CD4-positive, alpha-beta T cell (primary cell): Measurements from ENCODE around the gene REV3L. TPM values are rescaled to one million over a fixed set of nuclear protein-coding genes. Genes with fewer than 3 reads are reported as not detected.

Source experiments
- ATAC-seq: fragments of 200-7000 bp; cut with Tn5 transposase; one replicate; pipeline ENCODE4 v1.10.0; 2022; ENCODE audit warnings: mild to moderate bottlenecking; ENCODE audit not compliant: poor library complexity
- CTCF ChIA-PET: fragments of 350-600 bp; sonication (Branson Sonifier 250); formaldehyde crosslinking; loops from one replicate; lab custom pipeline; 2021; ENCODE audit warnings: antibody characterized with exemption, inconsistent platforms; lab: Charles Lee
- POLR2A ChIA-PET: fragments of 350-600 bp; sonication (Branson Sonifier 250); formaldehyde crosslinking; loops from one replicate; lab custom pipeline; 2021; ENCODE audit warnings: antibody characterized with exemption, inconsistent platforms; lab: Charles Lee
- DNase-seq, 14 experiments: peaks; one replicate each; pipeline ENCODE4 v3.0.0-alpha.2; 2013 to 2020; ENCODE audit warnings: mixed read lengths in 2 of 14
- H3K27ac ChIP-seq, 2 donors: one replicate each; pipeline versions ENCODE4 v1.5.1 to v1.7.0; 2013; ENCODE audit warnings: low read length in 2 of 2, low read depth in 1 of 2, mild to moderate bottlenecking in 1 of 2
- H3K27me3 ChIP-seq, 2 experiments: 1 replicate in 1 of 2; 2 replicates in 1 of 2; pipeline versions ENCODE4 v1.6.1 to v1.7.0; 2013; ENCODE audit warnings: low read length in 2 of 2, control low read depth in 1 of 2, mild to moderate bottlenecking in 1 of 2, moderate library complexity in 1 of 2; ENCODE audit not compliant: insufficient read depth in 2 of 2, control insufficient read depth in 1 of 2
- H3K36me3 ChIP-seq: one replicate; pipeline ENCODE4 v1.6.1; 2013; ENCODE audit warnings: low read length, control low read depth; ENCODE audit not compliant: insufficient read depth
- H3K4me1 ChIP-seq: one replicate; pipeline ENCODE4 v1.6.1; 2013; ENCODE audit warnings: low read length, control low read depth; ENCODE audit not compliant: insufficient read depth
- H3K4me3 ChIP-seq: one replicate; pipeline ENCODE4 v1.5.1; 2013; ENCODE audit warnings: mild to moderate bottlenecking, low read length, moderate library complexity
- H3K9me3 ChIP-seq, 2 experiments: 1 replicate in 1 of 2; 2 replicates in 1 of 2; pipeline versions ENCODE4 v1.6.1 to v1.7.0; 2013; ENCODE audit warnings: low read length in 2 of 2, mild to moderate bottlenecking in 2 of 2, control low read depth in 1 of 2, moderate library complexity in 1 of 2; ENCODE audit not compliant: control insufficient read depth in 1 of 2, insufficient read depth in 1 of 2
- H3K27ac Mint-ChIP-seq: one replicate; pipeline ENCODE4 v1.8.0; 2020; ENCODE audit warnings: mixed read lengths
- H3K27me3 Mint-ChIP-seq: one replicate; pipeline ENCODE4 v1.8.0; 2021; ENCODE audit warnings: mixed read lengths
- H3K36me3 Mint-ChIP-seq: one replicate; pipeline ENCODE4 v1.8.0; 2021; ENCODE audit warnings: low read depth, mixed read lengths
- H3K4me1 Mint-ChIP-seq: one replicate; pipeline ENCODE4 v1.8.0; 2021; ENCODE audit warnings: low read depth, mixed read lengths
- H3K4me3 Mint-ChIP-seq: one replicate; pipeline ENCODE4 v1.8.0; 2020; ENCODE audit warnings: mild to moderate bottlenecking, mixed read lengths
- H3K9me3 Mint-ChIP-seq: one replicate; pipeline ENCODE4 v1.8.0; 2020; ENCODE audit warnings: mixed read lengths
- intact Hi-C, 2 experiments: fragments of 100-400 bp; cut with DNase I in 1 of 2; cut with micrococcal nuclease in 1 of 2; formaldehyde crosslinking; loops; one replicate each; pipeline versions ENCODE4 v1.15.1 to v1.9.0; 2023 to 2025; cut with DNase I, micrococcal nuclease
- total RNA-seq, 174 experiments: library from RNA in 2 of 174; stranded (reverse) in 2 of 174; gene quantifications; one replicate each; pipeline ENCODE4 v1.2.3 and lab custom pipeline; 2021 to 2026
- TF ChIP-seq, protein P1 (sequence below): fragments of 200-600 bp; IDR thresholded peaks from one replicate; pipeline ENCODE4 v1.8.0; 2022; ENCODE audit warnings: antibody characterized with exemption, mild to moderate bottlenecking

Gene REV3L
- total RNA-seq, 2 experiments from 2014 or later, result 17.0 to 20.6 TPM

DNA sequence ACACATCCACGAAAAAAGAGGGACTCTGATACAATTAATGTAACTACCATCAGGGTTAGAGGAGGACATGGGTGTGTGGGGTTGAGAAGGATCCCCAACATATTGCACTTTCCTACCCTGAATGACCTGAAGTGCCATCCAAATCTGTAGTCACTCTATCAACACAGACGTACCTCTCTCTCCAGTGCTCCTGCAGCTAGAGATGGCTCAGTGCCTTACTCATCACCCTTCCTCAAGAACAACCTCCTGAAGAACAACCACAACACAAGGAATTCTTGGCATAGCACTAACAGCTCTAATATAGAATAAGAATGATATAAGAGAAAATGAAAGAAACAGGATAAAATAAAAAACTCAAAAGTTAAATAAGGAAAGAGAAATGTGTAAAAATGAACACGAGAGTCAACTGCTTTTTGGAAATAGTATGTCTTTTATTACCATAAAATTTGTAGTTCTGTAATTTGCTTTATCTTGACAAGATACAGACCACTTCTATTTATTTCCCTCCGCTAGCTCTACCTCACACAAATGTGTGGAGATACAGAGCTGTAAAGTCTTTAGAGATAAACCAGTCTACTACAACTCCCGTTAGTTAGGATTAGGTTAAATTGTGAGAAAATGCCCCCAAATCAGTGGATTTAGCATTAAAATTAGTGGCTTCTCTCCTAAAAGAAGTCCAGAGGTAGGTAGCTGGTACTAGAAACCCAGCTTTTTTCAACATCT, 63.9 kb downstream of the REV3L start:
- no peaks in the 10 kb centered on the region for H3K9me3 Mint-ChIP-seq
- Histone ChIP-seq H3K27ac (no peak overlapping the region), H3K27me3 (no peaks in the 10 kb centered on the region), H3K9me3 (no peaks in the 10 kb centered on the region), H3K4me3 (no peak overlapping the region), H3K4me1 (no peaks in the 10 kb centered on the region), H3K36me3 (peaks cover 13% of the 10 kb centered on the region)
- H3K4me1 Mint-ChIP-seq, result peaks cover 17% of the 10 kb centered on the region
- POLR2A ChIA-PET, result no interaction called here
- no peaks in the 10 kb centered on the region for H3K27me3 Mint-ChIP-seq
- CTCF ChIA-PET, result no interaction called here
- H3K4me3 Mint-ChIP-seq, result no peak overlapping the region
- TF ChIP-seq, protein P1, sequence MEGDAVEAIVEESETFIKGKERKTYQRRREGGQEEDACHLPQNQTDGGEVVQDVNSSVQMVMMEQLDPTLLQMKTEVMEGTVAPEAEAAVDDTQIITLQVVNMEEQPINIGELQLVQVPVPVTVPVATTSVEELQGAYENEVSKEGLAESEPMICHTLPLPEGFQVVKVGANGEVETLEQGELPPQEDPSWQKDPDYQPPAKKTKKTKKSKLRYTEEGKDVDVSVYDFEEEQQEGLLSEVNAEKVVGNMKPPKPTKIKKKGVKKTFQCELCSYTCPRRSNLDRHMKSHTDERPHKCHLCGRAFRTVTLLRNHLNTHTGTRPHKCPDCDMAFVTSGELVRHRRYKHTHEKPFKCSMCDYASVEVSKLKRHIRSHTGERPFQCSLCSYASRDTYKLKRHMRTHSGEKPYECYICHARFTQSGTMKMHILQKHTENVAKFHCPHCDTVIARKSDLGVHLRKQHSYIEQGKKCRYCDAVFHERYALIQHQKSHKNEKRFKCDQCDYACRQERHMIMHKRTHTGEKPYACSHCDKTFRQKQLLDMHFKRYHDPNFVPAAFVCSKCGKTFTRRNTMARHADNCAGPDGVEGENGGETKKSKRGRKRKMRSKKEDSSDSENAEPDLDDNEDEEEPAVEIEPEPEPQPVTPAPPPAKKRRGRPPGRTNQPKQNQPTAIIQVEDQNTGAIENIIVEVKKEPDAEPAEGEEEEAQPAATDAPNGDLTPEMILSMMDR, result no peak
- DNase-seq (no peak), ATAC-seq (no peak)
- H3K36me3 Mint-ChIP-seq, result no peaks in the 10 kb centered on the region
- H3K27ac Mint-ChIP-seq, result no peak overlapping the region
- intact Hi-C loops, result no loop called here

DNA sequence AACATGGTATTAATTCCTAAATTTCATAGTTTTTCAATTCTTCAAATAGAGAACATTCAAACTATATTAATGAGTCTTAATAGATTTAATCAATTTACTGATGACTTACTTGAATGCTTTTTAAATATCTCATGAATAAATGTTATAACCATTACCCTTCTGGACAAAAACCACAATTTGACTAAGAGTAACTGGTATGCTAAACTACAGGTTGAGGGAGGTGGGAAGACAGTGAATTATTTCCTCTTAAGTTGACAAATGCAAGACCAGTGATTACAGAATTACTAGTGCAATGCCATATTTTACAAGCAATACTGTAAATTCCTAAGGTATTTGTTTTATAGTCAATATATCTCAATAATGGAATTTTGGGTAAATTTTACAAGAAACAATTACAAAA, 65.1 kb downstream of the REV3L start:
- Mint-ChIP-seq H3K9me3 (no peaks in the 10 kb centered on the region), H3K27ac (no peak overlapping the region)
- CTCF ChIA-PET, result no interaction called here

DNA sequence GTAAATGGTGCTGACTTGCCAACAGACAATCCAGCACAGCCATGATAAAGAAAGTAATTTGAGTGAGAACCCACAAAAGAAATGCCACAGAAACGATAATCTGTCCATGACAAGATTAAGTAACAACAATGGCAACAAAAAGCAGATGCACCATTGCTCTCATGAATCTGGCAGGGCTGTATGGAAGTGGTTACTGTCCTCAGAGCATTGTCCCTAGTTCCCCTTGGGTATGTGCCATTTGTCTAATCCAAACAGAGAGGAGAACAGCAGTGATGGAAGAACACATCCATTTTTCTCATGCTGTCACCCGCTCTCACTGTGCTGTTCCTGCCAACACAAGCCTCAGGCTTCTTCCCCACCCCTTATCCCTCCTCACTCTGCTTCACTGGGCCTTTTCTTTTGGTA, 65.8 kb downstream of the REV3L start:
- CTCF ChIA-PET, result no interaction called here
- H3K4me1 ChIP-seq, result no peaks in the 10 kb centered on the region
- Mint-ChIP-seq H3K27me3 (no peaks in the 10 kb centered on the region), H3K9me3 (no peaks in the 10 kb centered on the region), H3K27ac (no peak overlapping the region), H3K4me1 (peaks cover 5% of the 10 kb centered on the region), H3K36me3 (no peaks in the 10 kb centered on the region), H3K4me3 (no peak overlapping the region)
- H3K36me3 ChIP-seq, result peaks cover 13% of the 10 kb centered on the region
- H3K4me3 ChIP-seq, result no peak overlapping the region
- intact Hi-C loops, result no loop called here
- no peak for DNase-seq
- POLR2A ChIA-PET, result no interaction called here
- no peaks in the 10 kb centered on the region for H3K27me3 ChIP-seq
- ATAC-seq, result no peak
- TF ChIP-seq, protein P1, result no peak
- no peaks in the 10 kb centered on the region for H3K9me3 ChIP-seq
- H3K27ac ChIP-seq, result no peak overlapping the region

More for the DNA sequence above, 65.1 kb downstream of the REV3L start:
- POLR2A ChIA-PET, result no interaction called here
- Mint-ChIP-seq H3K4me3 (no peak overlapping the region), H3K27me3 (no peaks in the 10 kb centered on the region), H3K4me1 (peaks cover 5% of the 10 kb centered on the region), H3K36me3 (no peaks in the 10 kb centered on the region)
- DNase-seq (no peak), ATAC-seq (no peak)
- Histone ChIP-seq H3K4me3 (no peak overlapping the region), H3K27me3 (no peaks in the 10 kb centered on the region), H3K4me1 (no peaks in the 10 kb centered on the region), H3K27ac (no peak overlapping the region), H3K9me3 (no peaks in the 10 kb centered on the region), H3K36me3 (peaks cover 13% of the 10 kb centered on the region)
- TF ChIP-seq, protein P1, result no peak
- intact Hi-C loops, result no loop called here
